GM19455 (cell line): ENCODE measurements around the gene BMP8A.

Experiments used
- ATAC-seq: cut with Tn5 transposase; IDR thresholded peaks from one replicate; pipeline ENCODE4 v1.9.1; 2021; ENCODE audit not compliant: unreplicated experiment

Gene BMP8A

DNA sequence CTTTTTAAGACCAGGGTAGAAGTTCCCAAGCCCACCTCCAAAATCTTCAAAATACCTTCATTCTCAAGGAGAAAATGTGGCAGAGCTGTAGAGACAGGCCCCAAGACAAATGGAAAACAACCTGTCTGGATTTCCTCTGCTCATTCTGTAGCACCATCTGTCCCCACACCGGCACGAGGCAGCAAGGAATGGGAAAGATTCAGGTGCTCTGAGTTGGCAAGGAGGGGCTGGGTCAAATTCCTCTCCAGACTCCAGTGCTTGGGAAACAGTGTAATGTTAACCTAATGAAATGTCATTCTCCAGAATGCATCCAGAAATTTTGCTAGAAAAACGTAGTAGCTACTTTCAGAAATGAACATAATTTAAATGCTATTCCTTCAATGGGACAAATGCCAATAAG lies 75.9 kb downstream of the BMP8A start:
- ATAC-seq = no peak

DNA sequence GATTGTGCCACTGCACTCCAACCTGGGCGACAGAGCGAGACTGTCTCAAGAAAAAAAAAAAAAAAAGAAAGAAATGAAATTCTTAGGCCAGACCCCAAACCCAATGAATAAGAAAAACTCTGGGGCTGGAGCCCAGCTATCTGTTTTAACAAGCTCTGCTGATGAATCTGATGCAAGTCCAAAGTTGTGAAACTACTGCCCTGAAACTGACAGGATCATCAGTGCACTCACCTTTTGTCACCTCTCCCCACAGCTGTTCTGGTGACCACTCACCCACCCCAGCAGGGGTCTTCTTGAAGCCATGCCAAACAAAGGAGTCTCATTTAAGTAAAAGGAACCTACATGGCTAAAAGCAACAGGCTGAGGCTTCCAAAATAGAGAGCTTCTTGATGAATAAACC lies 76.8 kb downstream of the BMP8A start:
- no peak for ATAC-seq

DNA sequence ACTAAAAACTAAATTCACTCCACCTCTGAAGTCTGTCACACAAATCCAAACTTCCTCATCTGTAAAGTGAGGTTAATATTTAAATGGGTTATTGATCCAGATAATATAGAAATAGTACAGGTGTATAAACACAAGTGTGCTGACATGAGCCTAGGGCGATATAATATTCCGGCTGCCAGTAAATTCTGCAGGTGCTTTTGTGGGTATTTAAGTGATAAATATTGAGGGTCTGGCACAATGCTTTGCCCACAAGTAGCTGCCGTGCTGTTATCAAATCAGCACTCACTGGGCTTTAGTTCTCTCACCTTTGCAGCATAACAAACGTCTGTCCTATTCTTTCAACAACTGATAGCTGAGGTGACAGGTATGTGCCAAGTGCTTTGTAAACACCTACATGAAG lies 77.6 kb downstream of the BMP8A start:
- ATAC-seq = no peak

DNA sequence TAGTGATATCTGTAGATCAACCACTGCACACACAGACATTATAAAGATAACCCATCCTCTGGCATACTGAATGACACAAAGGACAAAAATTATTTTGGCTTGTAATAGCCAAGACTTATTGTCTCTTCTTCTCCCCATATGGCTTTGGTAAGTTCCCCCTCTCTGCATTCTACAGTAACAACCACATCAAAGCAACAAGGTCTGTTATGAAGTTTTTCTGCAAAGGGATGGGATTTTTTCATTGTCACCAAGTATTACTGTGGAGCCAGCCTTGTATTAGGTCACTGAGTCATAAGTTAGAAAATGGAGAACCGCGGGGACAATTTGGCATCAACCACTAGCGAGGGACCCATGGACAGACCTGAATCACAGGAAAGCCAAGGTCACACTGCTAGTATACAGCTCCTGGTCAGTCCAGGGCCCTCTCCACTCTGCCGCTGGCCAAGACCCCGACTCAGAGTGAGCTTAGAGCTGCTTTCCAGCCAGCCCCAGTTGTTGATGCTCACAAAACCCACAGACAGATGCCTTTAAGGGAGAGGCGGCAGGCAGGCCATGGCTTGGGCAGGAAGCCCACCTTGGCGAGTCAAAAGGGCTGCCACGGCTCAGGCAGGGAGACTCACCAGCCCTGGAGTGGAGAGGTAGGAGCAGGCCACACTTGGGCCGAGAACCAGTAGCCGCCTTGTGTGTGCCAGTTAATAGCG lies 79.2 kb downstream of the BMP8A start:
- no peak for ATAC-seq

DNA sequence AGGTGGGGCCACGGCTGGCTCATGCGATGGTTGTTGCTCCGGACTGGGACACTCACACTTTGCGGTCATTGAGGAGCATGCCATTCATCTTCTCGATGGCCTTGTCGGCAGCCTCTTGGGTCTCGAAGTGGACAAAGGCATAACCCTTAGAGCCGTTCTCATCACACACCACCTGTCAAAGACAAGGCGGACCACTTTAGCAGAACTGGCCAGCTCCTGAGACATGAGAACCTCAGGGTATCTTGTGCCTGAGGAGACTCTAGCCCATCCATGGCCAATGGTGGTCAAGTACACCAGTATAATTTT lies 79.7 kb downstream of the BMP8A start:
- ATAC-seq = no peak

DNA sequence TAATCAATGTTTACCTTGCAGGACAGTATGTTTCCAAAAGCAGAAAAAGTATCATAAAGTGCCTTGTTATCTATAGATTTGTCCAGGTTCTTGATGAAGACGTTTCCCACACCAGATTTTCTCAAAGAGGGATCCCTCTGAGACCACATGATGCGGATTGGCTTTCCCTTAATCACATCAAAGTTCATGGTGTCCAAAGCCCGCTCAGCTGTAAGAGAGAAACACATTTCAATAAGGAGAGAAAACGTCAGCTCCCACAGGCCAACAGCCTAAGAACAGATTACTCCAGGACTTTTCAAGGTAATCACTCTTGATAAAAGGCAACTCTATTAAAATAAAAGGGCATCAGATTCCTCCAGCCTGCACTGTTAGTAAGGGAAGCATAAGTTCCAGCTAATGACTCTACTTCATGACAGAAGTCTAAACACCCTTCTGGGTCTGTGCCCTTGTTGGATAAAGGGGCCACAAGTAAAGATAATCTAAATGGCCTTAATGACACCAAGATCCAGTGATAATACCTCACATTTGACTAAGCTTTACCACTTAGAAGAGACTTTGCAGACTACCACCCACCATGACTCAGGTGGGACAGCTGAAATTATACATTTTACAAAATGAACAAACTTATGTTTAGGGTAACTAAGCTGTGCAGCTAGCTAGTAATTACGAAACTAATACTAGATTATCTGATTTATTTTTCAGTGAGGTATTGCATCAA lies 81.1 kb downstream of the BMP8A start:
- ATAC-seq = no peak

DNA sequence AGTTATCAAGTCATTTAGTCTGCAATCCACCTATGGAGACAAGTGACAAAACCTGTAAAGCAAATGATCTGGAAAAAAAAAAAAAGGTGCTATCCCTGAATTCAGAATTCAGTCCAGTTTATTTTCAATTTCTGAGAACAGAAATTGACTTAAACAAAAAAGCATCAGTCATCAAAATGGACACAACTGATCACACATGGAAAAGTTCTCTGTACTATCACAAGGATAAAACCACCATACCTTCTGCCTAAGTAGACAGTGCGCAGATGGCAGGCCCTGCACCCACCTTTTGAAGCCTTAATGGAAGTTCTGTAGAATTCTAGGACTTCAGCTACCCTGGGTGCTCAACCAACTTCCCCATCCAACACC lies 81.6 kb downstream of the BMP8A start:
- no peak for ATAC-seq

DNA sequence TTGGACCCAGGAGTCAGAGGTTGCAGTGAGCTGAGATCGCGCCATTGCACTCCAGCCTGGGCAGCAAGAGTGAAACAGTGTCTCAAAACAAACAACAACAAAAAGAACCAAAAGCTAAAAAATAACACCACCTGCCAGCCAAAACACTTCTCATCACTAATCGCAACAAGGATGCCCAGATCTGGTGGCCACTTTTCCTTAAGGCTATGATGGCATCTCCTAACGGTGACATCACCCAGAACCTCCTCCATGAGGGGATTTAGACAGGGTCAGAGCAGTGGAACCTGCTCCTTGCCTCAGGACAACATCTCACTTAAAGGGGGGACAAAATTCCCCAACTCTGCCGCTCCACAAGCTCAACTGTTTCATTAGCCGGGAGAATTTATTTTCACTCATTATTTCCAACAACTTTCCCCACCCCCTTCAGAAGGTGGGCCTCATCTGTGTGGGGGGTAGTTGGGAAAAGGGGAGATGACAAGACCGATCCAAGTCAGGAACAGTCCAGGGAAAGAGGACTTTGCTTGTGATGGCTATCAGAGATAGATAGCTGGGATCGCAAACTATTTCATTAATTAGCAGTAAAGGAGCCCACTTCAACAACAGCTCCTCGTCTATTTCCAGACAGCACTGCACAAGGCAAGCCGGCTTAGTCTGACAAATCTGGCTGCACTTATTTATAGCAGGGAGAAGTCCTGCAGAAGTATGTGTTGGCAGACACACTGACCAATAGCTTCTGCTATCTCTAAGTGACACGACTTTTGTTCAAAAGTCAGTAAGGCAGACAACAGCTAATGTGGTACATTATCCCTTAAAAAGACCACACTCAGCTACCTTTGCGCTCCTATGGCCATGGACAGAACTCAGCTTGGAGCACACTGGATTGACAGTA lies 82.5 kb downstream of the BMP8A start:
- ATAC-seq = no peak

DNA sequence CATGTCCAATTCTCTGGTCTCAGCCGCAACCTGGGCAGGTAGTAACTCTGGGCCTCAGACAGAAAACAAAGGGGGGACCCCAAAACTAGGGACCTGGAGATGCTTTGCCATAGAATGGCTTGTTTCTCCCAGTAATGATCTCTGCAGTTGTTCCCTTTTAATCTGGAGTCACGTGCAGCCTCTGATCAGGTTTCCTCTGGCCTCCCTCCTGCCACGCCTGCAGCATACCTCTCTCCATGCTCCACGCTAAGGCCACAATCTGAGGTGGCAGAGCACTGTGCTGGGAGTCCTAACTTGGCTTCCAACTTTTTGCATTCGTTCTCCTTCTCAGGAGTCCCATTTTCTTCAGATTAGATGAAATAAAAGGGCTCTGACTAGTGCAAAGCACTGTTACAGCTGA lies 83.2 kb downstream of the BMP8A start:
- no peak for ATAC-seq
